ENCODE data around the gene SLC3A2. TPM values are rescaled to one million over a fixed set of nuclear protein-coding genes. Genes with fewer than 3 reads are reported as not detected.

The SLC3A2 gene
- total and polyA plus RNA-seq, 2 donors, result 69.1 to 96.6 TPM

GRCh38 chr11:62922653-62923431 lies 42.1 kb downstream of the SLC3A2 start:
- 38% methylated on average over 24 of the region's 24 CpGs for WGBS
- Histone ChIP-seq H3K9me3 (ENCODE audit: control insufficient read depth in 2 of 2, insufficient read depth in 1 of 2, low read length in 1 of 2) (no peaks in the 10 kb centered on the region), H3K4me3 (ENCODE audit: low read length in 2 of 2) (no peak overlapping the region), H3K27me3 (ENCODE audit: control insufficient read depth in 2 of 2, insufficient read depth in 1 of 2, low read length in 1 of 2) (peaks cover 48 to 97% of the 10 kb centered on the region in 2 donors), H3K4me1 (ENCODE audit: control insufficient read depth in 2 of 2, insufficient read depth in 2 of 2, low read length in 2 of 2) (peaks cover 3 to 13% of the 10 kb centered on the region in 2 donors), H3K27ac (ENCODE audit: low read depth in 1 of 2, low read length in 1 of 2) (no peak overlapping the region), H3K36me3 (ENCODE audit: control insufficient read depth in 2 of 2, insufficient read depth in 2 of 2, low read length in 1 of 2) (no peaks in the 10 kb centered on the region)
- DNase-seq (ENCODE audit: low read depth in 6 of 9, low spot score in 9 of 9), result no peak

- H3K27ac ChIP-seq (ENCODE audit: low read depth in 1 of 2, low read length in 1 of 2), result no peak overlapping the region
- peak in 1 of 9 donors; percentile 23 for DNase-seq (ENCODE audit: low read depth in 6 of 9, low spot score in 9 of 9)
- peaks cover 56 to 99% of the 10 kb centered on the region in 2 donors for H3K27me3 ChIP-seq (ENCODE audit: control insufficient read depth in 2 of 2, insufficient read depth in 1 of 2, low read length in 1 of 2)
- peaks cover 3 to 13% of the 10 kb centered on the region in 2 donors for H3K4me1 ChIP-seq (ENCODE audit: control insufficient read depth in 2 of 2, insufficient read depth in 2 of 2, low read length in 2 of 2)
- H3K9me3 ChIP-seq (ENCODE audit: control insufficient read depth in 2 of 2, insufficient read depth in 1 of 2, low read length in 1 of 2), result peaks cover 0 to 3% of the 10 kb centered on the region in 2 donors
- 3% methylated on average over 52 of the region's 52 CpGs for WGBS
- H3K36me3 ChIP-seq (ENCODE audit: control insufficient read depth in 2 of 2, insufficient read depth in 2 of 2, low read length in 1 of 2), result no peaks in the 10 kb centered on the region
- peak overlapping the region in 1 of 2 donors; percentile 2 for H3K4me3 ChIP-seq (ENCODE audit: low read length in 2 of 2)
These were observed 43.1 kb downstream of the SLC3A2 start for GRCh38 chr11:62923601-62924411.

- DNase-seq (ENCODE audit: low read depth in 6 of 9, low spot score in 9 of 9), result no peak
- 18% methylated on average over 14 of the region's 14 CpGs for WGBS
- no peak overlapping the region for H3K4me3 ChIP-seq (ENCODE audit: low read length in 2 of 2)
- peaks cover 3 to 13% of the 10 kb centered on the region in 2 donors for H3K4me1 ChIP-seq (ENCODE audit: control insufficient read depth in 2 of 2, insufficient read depth in 2 of 2, low read length in 2 of 2)
- no peaks in the 10 kb centered on the region for H3K36me3 ChIP-seq (ENCODE audit: control insufficient read depth in 2 of 2, insufficient read depth in 2 of 2, low read length in 1 of 2)
- peaks cover 0 to 3% of the 10 kb centered on the region in 2 donors for H3K9me3 ChIP-seq (ENCODE audit: control insufficient read depth in 2 of 2, insufficient read depth in 1 of 2, low read length in 1 of 2)
- peaks cover 68 to 99% of the 10 kb centered on the region in 2 donors for H3K27me3 ChIP-seq (ENCODE audit: control insufficient read depth in 2 of 2, insufficient read depth in 1 of 2, low read length in 1 of 2)
- no peak overlapping the region for H3K27ac ChIP-seq (ENCODE audit: low read depth in 1 of 2, low read length in 1 of 2)
These were observed 44.6 kb downstream of the SLC3A2 start for GRCh38 chr11:62925308-62925707.

- peak overlapping the region in 1 of 2 donors; percentile 5 for H3K4me3 ChIP-seq (ENCODE audit: low read length in 2 of 2)
- H3K4me1 ChIP-seq (ENCODE audit: control insufficient read depth in 2 of 2, insufficient read depth in 2 of 2, low read length in 2 of 2), result peaks cover 3 to 13% of the 10 kb centered on the region in 2 donors
- H3K36me3 ChIP-seq (ENCODE audit: control insufficient read depth in 2 of 2, insufficient read depth in 2 of 2, low read length in 1 of 2), result no peaks in the 10 kb centered on the region
- H3K27me3 ChIP-seq (ENCODE audit: control insufficient read depth in 2 of 2, insufficient read depth in 1 of 2, low read length in 1 of 2), result peaks cover 68 to 97% of the 10 kb centered on the region in 2 donors
- peaks cover 0 to 3% of the 10 kb centered on the region in 2 donors for H3K9me3 ChIP-seq (ENCODE audit: control insufficient read depth in 2 of 2, insufficient read depth in 1 of 2, low read length in 1 of 2)
- no peak for DNase-seq (ENCODE audit: low read depth in 6 of 9, low spot score in 9 of 9)
- no peak overlapping the region for H3K27ac ChIP-seq (ENCODE audit: low read depth in 1 of 2, low read length in 1 of 2)
- WGBS, result 3% methylated on average over 71 of the region's 71 CpGs
These were observed 45.3 kb downstream of the SLC3A2 start for GRCh38 chr11:62925745-62926679.

- 12% methylated on average over 53 of the region's 53 CpGs for WGBS
- no peak for DNase-seq (ENCODE audit: low read depth in 6 of 9, low spot score in 9 of 9)
- no peak overlapping the region for H3K4me3 ChIP-seq (ENCODE audit: low read length in 2 of 2)
- peaks cover 65 to 92% of the 10 kb centered on the region in 2 donors for H3K27me3 ChIP-seq (ENCODE audit: control insufficient read depth in 2 of 2, insufficient read depth in 1 of 2, low read length in 1 of 2)
- H3K4me1 ChIP-seq (ENCODE audit: control insufficient read depth in 2 of 2, insufficient read depth in 2 of 2, low read length in 2 of 2), result peaks cover 3 to 13% of the 10 kb centered on the region in 2 donors
- no peak overlapping the region for H3K27ac ChIP-seq (ENCODE audit: low read depth in 1 of 2, low read length in 1 of 2)
- peaks cover 0 to 3% of the 10 kb centered on the region in 2 donors for H3K9me3 ChIP-seq (ENCODE audit: control insufficient read depth in 2 of 2, insufficient read depth in 1 of 2, low read length in 1 of 2)
- H3K36me3 ChIP-seq (ENCODE audit: control insufficient read depth in 2 of 2, insufficient read depth in 2 of 2, low read length in 1 of 2), result no peaks in the 10 kb centered on the region
These were observed 46.2 kb downstream of the SLC3A2 start for GRCh38 chr11:62926680-62927455.

- DNase-seq (ENCODE audit: low read depth in 6 of 9, low spot score in 9 of 9), result no peak
- peaks cover 59 to 80% of the 10 kb centered on the region in 2 donors for H3K27me3 ChIP-seq (ENCODE audit: control insufficient read depth in 2 of 2, insufficient read depth in 1 of 2, low read length in 1 of 2)
- 27% methylated on average over 13 of the region's 13 CpGs for WGBS
These were observed 47.3 kb downstream of the SLC3A2 start for GRCh38 chr11:62928011-62928410.

GRCh38 chr11:62930157-62930556 lies 49.5 kb downstream of the SLC3A2 start:
- Histone ChIP-seq H3K27me3 (ENCODE audit: control insufficient read depth in 2 of 2, insufficient read depth in 1 of 2, low read length in 1 of 2) (peaks cover 45 to 61% of the 10 kb centered on the region in 2 donors), H3K27ac (ENCODE audit: low read depth in 1 of 2, low read length in 1 of 2) (no peak overlapping the region), H3K36me3 (ENCODE audit: control insufficient read depth in 2 of 2, insufficient read depth in 2 of 2, low read length in 1 of 2) (no peaks in the 10 kb centered on the region), H3K9me3 (ENCODE audit: control insufficient read depth in 2 of 2, insufficient read depth in 1 of 2, low read length in 1 of 2) (peaks cover 0 to 4% of the 10 kb centered on the region in 2 donors), H3K4me3 (ENCODE audit: low read length in 2 of 2) (no peak overlapping the region), H3K4me1 (ENCODE audit: control insufficient read depth in 2 of 2, insufficient read depth in 2 of 2, low read length in 2 of 2) (peaks cover 0 to 5% of the 10 kb centered on the region in 2 donors)
- 63% methylated on average over 4 of the region's 4 CpGs for WGBS
- DNase-seq (ENCODE audit: low read depth in 6 of 9, low spot score in 9 of 9), result no peak

More at GRCh38 chr11:62928011-62928410, 47.3 kb downstream of the SLC3A2 start:
- H3K4me1 ChIP-seq (ENCODE audit: control insufficient read depth in 2 of 2, insufficient read depth in 2 of 2, low read length in 2 of 2), result peaks cover 3 to 13% of the 10 kb centered on the region in 2 donors
- no peaks in the 10 kb centered on the region for H3K36me3 ChIP-seq (ENCODE audit: control insufficient read depth in 2 of 2, insufficient read depth in 2 of 2, low read length in 1 of 2)
- no peak overlapping the region for H3K4me3 ChIP-seq (ENCODE audit: low read length in 2 of 2)
- H3K9me3 ChIP-seq (ENCODE audit: control insufficient read depth in 2 of 2, insufficient read depth in 1 of 2, low read length in 1 of 2), result peaks cover 0 to 3% of the 10 kb centered on the region in 2 donors
- H3K27ac ChIP-seq (ENCODE audit: low read depth in 1 of 2, low read length in 1 of 2), result no peak overlapping the region

GRCh38 chr11:62930666-62931065 lies 50.0 kb downstream of the SLC3A2 start:
- DNase-seq (ENCODE audit: low read depth in 6 of 9, low spot score in 9 of 9), result no peak
- no peak overlapping the region for H3K27ac ChIP-seq (ENCODE audit: low read depth in 1 of 2, low read length in 1 of 2)
- peaks cover 0 to 4% of the 10 kb centered on the region in 2 donors for H3K9me3 ChIP-seq (ENCODE audit: control insufficient read depth in 2 of 2, insufficient read depth in 1 of 2, low read length in 1 of 2)
- H3K4me3 ChIP-seq (ENCODE audit: low read length in 2 of 2), result no peak overlapping the region
- WGBS, result 78% methylated on average over 1 of the region's 1 CpG
- H3K27me3 ChIP-seq (ENCODE audit: control insufficient read depth in 2 of 2, insufficient read depth in 1 of 2, low read length in 1 of 2), result peaks cover 40 to 56% of the 10 kb centered on the region in 2 donors
- no peaks in the 10 kb centered on the region for H3K36me3 ChIP-seq (ENCODE audit: control insufficient read depth in 2 of 2, insufficient read depth in 2 of 2, low read length in 1 of 2)
- peaks cover 0 to 5% of the 10 kb centered on the region in 2 donors for H3K4me1 ChIP-seq (ENCODE audit: control insufficient read depth in 2 of 2, insufficient read depth in 2 of 2, low read length in 2 of 2)

All from thymus (tissue), 11 donors.